Testis (tissue), 3 donors: ENCODE results near the gene NAT14. TPM values are rescaled to one million over a fixed set of nuclear protein-coding genes. Genes with fewer than 3 reads are reported as not detected.

Experiments
- DNase-seq: peaks from one replicate; pipeline ENCODE4 v3.0.0-alpha.2; 2019
- H3K27ac ChIP-seq, 2 donors: fragments of 200-600 bp; sonication (generic); one replicate each; pipeline ENCODE4 v1.5.1; 2019
- H3K27me3 ChIP-seq: fragments of 200-600 bp; sonication (generic); one replicate; pipeline ENCODE4 v1.5.1; 2019
- H3K36me3 ChIP-seq: fragments of 200-600 bp; sonication (generic); one replicate; pipeline ENCODE4 v1.5.1; 2017; ENCODE audit warnings: low read depth; ENCODE audit errors: missing control alignments
- H3K4me1 ChIP-seq: fragments of 200-600 bp; sonication (generic); one replicate; pipeline ENCODE4 v1.5.1; 2019
- H3K4me3 ChIP-seq, 2 donors: fragments of 200-600 bp; sonication (generic); one replicate each; pipeline ENCODE4 v1.5.1; 2017 to 2019
- H3K9me3 ChIP-seq: fragments of 200-600 bp; sonication (generic); one replicate; pipeline ENCODE4 v1.5.1; 2017
- POLR2A ChIP-seq: fragments of 450-650 bp; IDR thresholded peaks from one replicate; pipeline ENCODE4 v1.6.1; 2017; ENCODE audit warnings: antibody characterized with exemption, mild to moderate bottlenecking, moderate library complexity
- WGBS, 2 donors: methylation state at CpG; one replicate each; pipeline ENCODE4 v1.1.5; 2018; 5-methylcytosine and 5-hydroxymethylcytosine counted together
- intact Hi-C: fragments of 100-400 bp; cut with DNase I; formaldehyde crosslinking; loops from one replicate; pipeline ENCODE4 v1.15.1; 2023; ENCODE audit warnings: low total_unique reads
- polyA plus RNA-seq: library from polyadenylated mRNA; stranded (reverse); fragments of 350-450 nt; fragmentation: Illumina TruSeq; extraction: RNeasy Lipid Tissue Mini Kit (QIAGEN cat#74804); gene quantifications from one replicate; pipeline ENCODE4 v1.2.3, GENCODE V29; 2014; ENCODE audit warnings: low read depth, low replicate concordance; ENCODE audit not compliant: insufficient read depth
- total RNA-seq, 2 donors: library from RNA; depleted of rRNA; stranded (reverse); fragments of >200 nt; gene quantifications; one replicate each; pipeline ENCODE4 v1.2.3, GENCODE V29; 2016
- TF ChIP-seq, protein P1 (sequence below), 3 experiments: fragments of 450-650 bp in 2 of 3; fragments of 200-600 bp in 1 of 3; sonication (generic) in 1 of 3; IDR thresholded peaks; one replicate each; pipeline ENCODE4 v1.5.1; 2016 to 2019; ENCODE audit warnings: antibody characterized with exemption in 3 of 3, mild to moderate bottlenecking in 2 of 3, moderate library complexity in 1 of 3

Gene NAT14
- total and polyA plus RNA-seq, 3 donors from 2014 or later, result 12.0 to 17.3 (median 16.0) TPM

DNA sequence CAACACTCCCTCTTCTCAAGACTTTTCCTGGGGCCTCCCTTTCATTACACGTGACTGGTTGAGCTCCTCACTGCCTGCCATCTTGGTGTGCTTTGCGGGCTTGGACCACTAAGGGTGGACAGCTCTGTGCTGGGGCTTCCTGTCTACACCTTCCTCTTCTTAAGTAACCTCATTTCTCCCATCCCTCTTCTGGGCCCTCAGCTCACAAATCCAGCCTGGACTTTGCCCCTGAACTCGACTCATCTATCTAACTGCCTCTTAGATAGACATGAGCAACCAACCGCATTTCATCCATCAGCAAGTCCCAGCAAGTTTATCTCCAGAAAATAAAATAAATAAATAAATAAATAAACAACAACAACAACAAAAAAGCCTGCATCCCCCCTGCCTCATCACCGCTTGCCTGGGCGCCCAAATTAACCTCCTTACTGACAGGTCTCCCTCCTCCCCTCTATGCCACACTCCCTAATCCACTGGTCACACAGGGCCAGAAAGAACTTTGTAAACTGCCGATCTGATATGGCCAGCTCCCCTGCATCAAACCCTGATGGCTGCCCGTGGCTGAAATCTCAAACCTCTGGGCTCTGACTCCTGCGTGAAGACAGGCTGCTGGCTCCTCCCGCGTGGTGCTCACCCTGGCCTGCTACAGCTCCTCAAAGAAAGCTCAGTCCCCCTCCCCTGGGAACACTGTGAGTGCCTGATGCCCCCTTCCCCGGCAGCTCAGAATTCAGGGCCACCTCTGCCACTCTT, 31.3 kb upstream of the NAT14 start:
- H3K9me3 ChIP-seq, result no peaks in the 10 kb centered on the region
- no peak overlapping the region for H3K4me3 ChIP-seq
- intact Hi-C loops, result no loop called here
- no peak overlapping the region for H3K27ac ChIP-seq
- no peaks in the 10 kb centered on the region for H3K36me3 ChIP-seq
- H3K4me1 ChIP-seq, result peaks cover 26% of the 10 kb centered on the region
- peak; percentile 61 for DNase-seq
- TF ChIP-seq, protein P1, sequence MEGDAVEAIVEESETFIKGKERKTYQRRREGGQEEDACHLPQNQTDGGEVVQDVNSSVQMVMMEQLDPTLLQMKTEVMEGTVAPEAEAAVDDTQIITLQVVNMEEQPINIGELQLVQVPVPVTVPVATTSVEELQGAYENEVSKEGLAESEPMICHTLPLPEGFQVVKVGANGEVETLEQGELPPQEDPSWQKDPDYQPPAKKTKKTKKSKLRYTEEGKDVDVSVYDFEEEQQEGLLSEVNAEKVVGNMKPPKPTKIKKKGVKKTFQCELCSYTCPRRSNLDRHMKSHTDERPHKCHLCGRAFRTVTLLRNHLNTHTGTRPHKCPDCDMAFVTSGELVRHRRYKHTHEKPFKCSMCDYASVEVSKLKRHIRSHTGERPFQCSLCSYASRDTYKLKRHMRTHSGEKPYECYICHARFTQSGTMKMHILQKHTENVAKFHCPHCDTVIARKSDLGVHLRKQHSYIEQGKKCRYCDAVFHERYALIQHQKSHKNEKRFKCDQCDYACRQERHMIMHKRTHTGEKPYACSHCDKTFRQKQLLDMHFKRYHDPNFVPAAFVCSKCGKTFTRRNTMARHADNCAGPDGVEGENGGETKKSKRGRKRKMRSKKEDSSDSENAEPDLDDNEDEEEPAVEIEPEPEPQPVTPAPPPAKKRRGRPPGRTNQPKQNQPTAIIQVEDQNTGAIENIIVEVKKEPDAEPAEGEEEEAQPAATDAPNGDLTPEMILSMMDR (IDR thresholded peaks at IDR 0.05), result no peak
- no peak for TF ChIP-seq POLR2A
- no peaks in the 10 kb centered on the region for H3K27me3 ChIP-seq
- WGBS, 2 donors, result 63 to 70% methylated on average over 8 to 12 of the region's 12 CpGs

DNA sequence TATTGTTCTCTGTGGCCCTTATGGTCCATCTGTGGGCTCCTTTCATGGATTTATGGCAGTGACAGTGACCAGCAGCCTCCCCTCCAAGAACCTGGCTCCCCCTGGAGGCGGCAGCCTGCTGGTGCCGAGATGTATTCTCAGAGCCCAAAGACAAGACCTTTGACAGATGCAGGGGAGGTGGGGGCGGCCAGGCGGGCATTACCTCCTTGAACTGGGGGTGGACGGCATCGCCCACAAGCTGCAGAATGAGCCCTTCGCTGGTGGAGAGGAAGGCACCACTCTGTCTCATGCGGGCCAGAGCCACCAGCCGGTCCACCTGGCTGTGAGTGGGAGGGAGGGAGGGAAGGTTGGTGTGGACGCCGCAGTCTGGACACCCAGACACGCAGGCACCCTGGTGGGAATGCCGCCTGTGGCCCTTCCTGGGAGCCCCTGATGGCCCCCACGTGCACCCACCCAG, 30.2 kb upstream of the NAT14 start:
- Histone ChIP-seq H3K36me3 (no peaks in the 10 kb centered on the region), H3K27me3 (no peaks in the 10 kb centered on the region), H3K4me3 (no peak overlapping the region), H3K27ac (no peak overlapping the region), H3K9me3 (no peaks in the 10 kb centered on the region), H3K4me1 (peaks cover 35% of the 10 kb centered on the region)
- peak; percentile 71 for DNase-seq
- TF ChIP-seq POLR2A, result no peak
- TF ChIP-seq, protein P1 (IDR thresholded peaks at IDR 0.05), result peak; percentile 47 to 61 (median 50)
- intact Hi-C loops, result no loop called here
- WGBS, 2 donors, result 76 to 92% methylated on average over 2 to 14 of the region's 14 CpGs

- 65 to 87% methylated on average over 5 to 11 of the region's 11 CpGs for WGBS, 2 donors
- no peak for TF ChIP-seq POLR2A
- TF ChIP-seq, protein P1 (IDR thresholded peaks at IDR 0.05), result no peak
- DNase-seq, result no peak
- Histone ChIP-seq H3K4me1 (peaks cover 44% of the 10 kb centered on the region), H3K36me3 (no peaks in the 10 kb centered on the region), H3K27ac (no peak overlapping the region), H3K4me3 (no peak overlapping the region), H3K9me3 (no peaks in the 10 kb centered on the region), H3K27me3 (no peaks in the 10 kb centered on the region)
- intact Hi-C loops, result no loop called here
Measured at GRCh38 chr19:55455576-55456235, 29.3 kb upstream of the NAT14 start.

DNA sequence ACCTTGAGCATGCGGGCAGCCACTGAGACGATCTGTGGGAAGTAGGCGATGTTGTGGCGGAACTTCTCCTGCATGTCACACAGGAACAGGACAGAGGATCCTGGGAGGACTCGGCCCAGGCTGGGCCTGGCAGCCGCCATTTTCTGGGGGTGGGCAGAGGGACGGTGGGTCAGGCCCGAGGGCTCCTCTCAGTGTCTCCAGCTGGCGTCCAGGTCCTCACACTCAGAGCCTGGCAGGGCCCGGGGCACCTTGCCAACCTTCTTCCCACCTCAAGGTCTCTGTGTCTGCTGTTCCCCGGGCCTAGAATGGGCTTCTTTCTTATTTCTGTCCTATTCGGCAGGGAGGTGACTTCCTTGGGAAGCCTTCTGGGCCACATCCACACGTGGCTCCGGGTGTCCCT, 28.6 kb upstream of the NAT14 start:
- no peaks in the 10 kb centered on the region for H3K36me3 ChIP-seq
- H3K4me3 ChIP-seq, result no peak overlapping the region
- 67 to 81% methylated on average over 10 to 14 of the region's 14 CpGs for WGBS, 2 donors
- no peak for TF ChIP-seq POLR2A
- TF ChIP-seq, protein P1 (IDR thresholded peaks at IDR 0.05), result no peak
- H3K27me3 ChIP-seq, result no peaks in the 10 kb centered on the region
- peaks cover 49% of the 10 kb centered on the region for H3K4me1 ChIP-seq
- intact Hi-C loops, result no loop called here
- no peaks in the 10 kb centered on the region for H3K9me3 ChIP-seq
- DNase-seq, result peak; percentile 63
- H3K27ac ChIP-seq, result no peak overlapping the region
